Osteoblast (primary cell): ENCODE measurements around the gene CCDC102A. TPM values are rescaled to one million over a fixed set of nuclear protein-coding genes. Genes with fewer than 3 reads are reported as not detected.

Experiments
- DNase-seq: peaks from one replicate; pipeline ENCODE4 v3.0.0; 2011; ENCODE audit warnings: low spot score, mixed read lengths; ENCODE audit not compliant: insufficient read length; ENCODE audit errors: missing footprints
- H2AFZ ChIP-seq: 2 replicates; pipeline ENCODE4 v1.6.0; 2011; ENCODE audit warnings: mild to moderate bottlenecking, low read length
- H3K27ac ChIP-seq: 2 replicates; pipeline ENCODE4 v1.5.1; 2011; ENCODE audit warnings: mild to moderate bottlenecking, low read depth, low read length, moderate library complexity
- H3K27me3 ChIP-seq: 2 replicates; pipeline ENCODE4 v1.6.0; 2012; ENCODE audit warnings: mild to moderate bottlenecking, control low read depth, inconsistent platforms, low read length, moderate library complexity; ENCODE audit not compliant: insufficient read depth
- H3K36me3 ChIP-seq: 2 replicates; pipeline ENCODE4 v1.5.1; 2011; ENCODE audit warnings: mild to moderate bottlenecking, low read length, control low read depth, moderate library complexity; ENCODE audit not compliant: insufficient read depth
- H3K4me1 ChIP-seq: 2 replicates; pipeline ENCODE4 v1.5.1; 2011; ENCODE audit warnings: mild to moderate bottlenecking, low read length, control low read depth, moderate library complexity; ENCODE audit not compliant: insufficient read depth
- H3K4me2 ChIP-seq: 2 replicates; pipeline ENCODE4 v1.6.0; 2011; ENCODE audit warnings: mild to moderate bottlenecking, low read length; ENCODE audit not compliant: insufficient read depth
- H3K4me3 ChIP-seq: fragments of 200-600 bp; sonication (generic); 3 replicates; pipeline ENCODE4 v1.5.1; 2012; ENCODE audit warnings: mild to moderate bottlenecking, low read length, inconsistent platforms; ENCODE audit not compliant: insufficient read depth
- H3K79me2 ChIP-seq: 2 replicates; pipeline ENCODE4 v1.6.0; 2012; ENCODE audit warnings: mild to moderate bottlenecking, low read length, control low read depth, inconsistent platforms; ENCODE audit not compliant: insufficient read depth
- H3K9me3 ChIP-seq: 2 replicates; pipeline ENCODE4 v1.5.1; 2011; ENCODE audit warnings: low read depth, low read length, control low read depth
- H4K20me1 ChIP-seq: 2 replicates; pipeline ENCODE4 v1.6.0; 2012; ENCODE audit warnings: mild to moderate bottlenecking, low read length, control low read depth; ENCODE audit not compliant: insufficient read depth
- total RNA-seq: library from RNA; depleted of rRNA; stranded (reverse); fragments of >200 nt; gene quantifications from 2 replicates; pipeline ENCODE4 v1.2.3, GENCODE V29; 2012
- TF ChIP-seq, protein P1 (sequence below): IDR thresholded peaks from 2 replicates; pipeline ENCODE4 v1.5.1; 2011; ENCODE audit warnings: mild to moderate bottlenecking, low read depth, low read length, moderate library complexity; ENCODE audit errors: extremely low read depth

Gene CCDC102A
- total RNA-seq, 1 donor: 9.8 TPM

DNA sequence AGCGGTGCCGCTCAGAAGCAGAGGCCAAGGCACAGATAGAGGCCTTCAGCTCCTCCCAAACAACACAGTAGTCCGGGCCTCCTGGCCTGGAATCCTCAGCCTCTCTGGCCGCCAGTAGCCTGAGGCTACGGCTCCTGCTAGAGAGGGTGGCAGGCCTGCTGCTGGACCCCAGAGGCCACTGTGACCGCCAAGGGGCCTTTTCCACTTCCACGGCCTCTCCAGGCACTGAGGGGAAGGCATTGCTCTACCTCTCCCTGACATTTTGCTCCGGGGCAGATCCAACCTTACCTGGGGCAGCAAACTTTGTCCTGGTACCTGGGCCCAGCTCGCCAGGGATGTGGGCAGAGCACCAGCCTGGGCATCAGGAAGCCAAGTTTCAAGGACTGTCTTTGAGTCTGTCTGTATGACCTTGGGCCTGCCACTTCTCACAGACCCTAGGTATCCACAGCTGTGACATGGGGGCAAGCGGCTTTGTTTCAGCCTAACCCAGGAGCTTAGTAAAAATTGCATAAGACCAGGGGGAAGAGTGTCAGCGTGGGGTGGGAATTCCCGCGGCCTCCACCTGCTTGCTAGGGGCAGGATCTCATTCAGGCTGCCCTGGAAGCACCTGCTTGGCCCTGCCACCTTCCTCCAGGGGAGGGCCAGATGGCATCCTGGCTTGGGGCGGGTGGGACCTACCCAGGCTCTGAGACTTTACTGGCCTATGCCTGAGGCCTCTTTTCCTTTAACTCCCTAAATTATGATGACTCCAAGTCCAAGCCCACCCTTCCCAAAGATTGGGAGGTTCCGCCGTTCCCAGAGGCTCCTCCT is 39.3 kb upstream of the CCDC102A start:
- no peak overlapping the region for H3K27ac ChIP-seq
- no peaks in the 10 kb centered on the region for H3K36me3 ChIP-seq
- no peak for DNase-seq
- no peaks in the 10 kb centered on the region for H3K79me2 ChIP-seq
- peaks cover 14% of the 10 kb centered on the region for H3K27me3 ChIP-seq
- H3K4me2 ChIP-seq: no peak overlapping the region
- H3K9me3 ChIP-seq: no peaks in the 10 kb centered on the region
- TF ChIP-seq, protein P1, sequence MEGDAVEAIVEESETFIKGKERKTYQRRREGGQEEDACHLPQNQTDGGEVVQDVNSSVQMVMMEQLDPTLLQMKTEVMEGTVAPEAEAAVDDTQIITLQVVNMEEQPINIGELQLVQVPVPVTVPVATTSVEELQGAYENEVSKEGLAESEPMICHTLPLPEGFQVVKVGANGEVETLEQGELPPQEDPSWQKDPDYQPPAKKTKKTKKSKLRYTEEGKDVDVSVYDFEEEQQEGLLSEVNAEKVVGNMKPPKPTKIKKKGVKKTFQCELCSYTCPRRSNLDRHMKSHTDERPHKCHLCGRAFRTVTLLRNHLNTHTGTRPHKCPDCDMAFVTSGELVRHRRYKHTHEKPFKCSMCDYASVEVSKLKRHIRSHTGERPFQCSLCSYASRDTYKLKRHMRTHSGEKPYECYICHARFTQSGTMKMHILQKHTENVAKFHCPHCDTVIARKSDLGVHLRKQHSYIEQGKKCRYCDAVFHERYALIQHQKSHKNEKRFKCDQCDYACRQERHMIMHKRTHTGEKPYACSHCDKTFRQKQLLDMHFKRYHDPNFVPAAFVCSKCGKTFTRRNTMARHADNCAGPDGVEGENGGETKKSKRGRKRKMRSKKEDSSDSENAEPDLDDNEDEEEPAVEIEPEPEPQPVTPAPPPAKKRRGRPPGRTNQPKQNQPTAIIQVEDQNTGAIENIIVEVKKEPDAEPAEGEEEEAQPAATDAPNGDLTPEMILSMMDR: no peak
- H3K4me1 ChIP-seq: no peaks in the 10 kb centered on the region
- no peaks in the 10 kb centered on the region for H4K20me1 ChIP-seq
- no peak overlapping the region for H3K4me3 ChIP-seq
- H2AFZ ChIP-seq: no peak overlapping the region

DNA sequence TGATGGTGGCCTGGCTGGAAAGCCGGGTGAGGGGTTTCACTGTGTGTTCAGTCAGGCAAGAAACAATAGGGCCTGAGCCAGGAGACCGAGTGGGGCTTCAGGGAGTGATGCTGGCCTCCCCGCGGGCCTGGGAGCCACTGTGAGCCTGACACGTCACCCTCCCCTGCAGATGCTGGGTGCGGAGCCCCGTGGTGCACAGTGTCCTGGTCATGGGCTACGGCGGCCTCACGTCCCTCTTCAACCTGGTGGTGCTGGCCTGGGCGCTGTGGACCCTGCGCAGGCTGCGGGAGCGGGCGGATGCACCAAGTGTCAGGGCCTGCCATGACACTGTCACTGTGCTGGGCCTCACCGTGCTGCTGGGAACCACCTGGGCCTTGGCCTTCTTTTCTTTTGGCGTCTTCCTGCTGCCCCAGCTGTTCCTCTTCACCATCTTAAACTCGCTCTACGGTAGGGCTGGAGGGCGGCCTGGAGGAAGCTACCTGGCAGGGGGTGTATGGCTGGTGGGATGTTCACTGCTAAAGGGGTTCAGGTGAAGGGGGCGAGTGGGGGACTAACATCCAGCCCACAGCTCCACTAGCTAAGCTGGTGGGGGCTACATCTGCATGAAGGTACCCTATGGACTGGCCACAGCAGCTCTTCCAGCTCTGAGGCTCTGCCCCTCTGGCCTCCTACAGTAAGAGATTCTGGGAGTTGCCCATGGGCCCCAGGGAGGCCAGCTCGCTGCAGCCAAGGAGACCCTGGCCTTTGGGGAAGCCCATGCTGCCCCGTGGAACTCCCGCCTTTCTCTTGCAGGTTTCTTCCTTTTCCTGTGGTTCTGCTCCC is 38.5 kb upstream of the CCDC102A start:
- Histone ChIP-seq H3K79me2 (no peaks in the 10 kb centered on the region), H3K9me3 (no peaks in the 10 kb centered on the region), H3K4me1 (no peaks in the 10 kb centered on the region), H3K27me3 (peaks cover 17% of the 10 kb centered on the region), H3K36me3 (no peaks in the 10 kb centered on the region), H3K4me2 (no peak overlapping the region), H2AFZ (no peak overlapping the region), H3K4me3 (no peak overlapping the region), H4K20me1 (no peaks in the 10 kb centered on the region), H3K27ac (no peak overlapping the region)
- TF ChIP-seq, protein P1: no peak
- DNase-seq: no peak

DNA sequence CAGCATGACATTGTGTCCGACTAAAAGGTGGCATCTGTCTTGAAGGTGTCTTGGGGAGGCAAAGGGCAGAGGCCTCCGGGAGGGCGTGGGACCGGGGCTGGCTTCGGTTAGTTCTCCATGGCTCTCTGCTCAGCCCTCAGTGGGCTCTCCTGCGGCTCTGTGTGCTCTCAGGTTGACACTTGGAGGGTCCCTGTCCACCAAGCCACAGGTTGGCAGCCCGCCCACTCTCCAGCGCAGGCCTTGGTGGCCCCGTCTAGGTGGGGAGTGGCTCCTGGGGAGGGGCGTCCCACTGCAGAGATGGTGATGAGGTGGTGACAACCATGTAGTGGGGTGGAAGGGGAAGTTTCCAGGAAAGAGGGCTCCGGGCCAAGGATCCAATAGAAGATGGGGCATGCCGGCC is 37.7 kb upstream of the CCDC102A start:
- H2AFZ ChIP-seq: no peak overlapping the region
- H4K20me1 ChIP-seq: no peaks in the 10 kb centered on the region
- peaks cover 17% of the 10 kb centered on the region for H3K27me3 ChIP-seq
- H3K4me3 ChIP-seq: no peak overlapping the region
- TF ChIP-seq, protein P1: no peak
- H3K79me2 ChIP-seq: no peaks in the 10 kb centered on the region
- no peak overlapping the region for H3K27ac ChIP-seq
- H3K4me1 ChIP-seq: no peaks in the 10 kb centered on the region
- H3K36me3 ChIP-seq: no peaks in the 10 kb centered on the region
- peak; percentile 69 for DNase-seq
- no peaks in the 10 kb centered on the region for H3K9me3 ChIP-seq
- H3K4me2 ChIP-seq: no peak overlapping the region
